LNCAP (cell line): ENCODE results near the gene STAG1.

Experiments used
- TF ChIP-seq, protein P1 (sequence below): fragments of 450-650 bp; IDR thresholded peaks from 2 replicates; pipeline ENCODE4 v1.5.1; 2017; ENCODE audit warnings: mild to moderate bottlenecking

Gene STAG1

DNA sequence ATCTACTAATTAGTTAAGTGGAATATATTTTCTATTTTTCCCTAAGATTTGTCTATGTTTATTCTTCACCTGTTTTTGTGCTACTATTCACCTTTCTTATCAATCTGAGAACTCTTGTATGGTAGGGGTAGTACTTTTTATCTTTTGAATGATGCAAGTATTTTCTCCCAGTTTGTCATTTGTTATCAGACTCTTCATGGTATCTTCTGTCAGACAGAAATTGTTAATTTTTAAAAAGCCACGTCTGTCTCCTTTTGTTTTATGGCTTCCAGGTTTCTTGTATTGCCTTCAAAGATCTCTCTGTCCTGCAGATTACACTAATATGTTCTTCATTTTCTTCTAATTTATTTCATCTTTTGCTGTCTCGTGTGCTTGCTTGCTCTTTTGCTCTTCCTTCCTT lies 317.7 kb downstream of the STAG1 start:
- TF ChIP-seq, protein P1, sequence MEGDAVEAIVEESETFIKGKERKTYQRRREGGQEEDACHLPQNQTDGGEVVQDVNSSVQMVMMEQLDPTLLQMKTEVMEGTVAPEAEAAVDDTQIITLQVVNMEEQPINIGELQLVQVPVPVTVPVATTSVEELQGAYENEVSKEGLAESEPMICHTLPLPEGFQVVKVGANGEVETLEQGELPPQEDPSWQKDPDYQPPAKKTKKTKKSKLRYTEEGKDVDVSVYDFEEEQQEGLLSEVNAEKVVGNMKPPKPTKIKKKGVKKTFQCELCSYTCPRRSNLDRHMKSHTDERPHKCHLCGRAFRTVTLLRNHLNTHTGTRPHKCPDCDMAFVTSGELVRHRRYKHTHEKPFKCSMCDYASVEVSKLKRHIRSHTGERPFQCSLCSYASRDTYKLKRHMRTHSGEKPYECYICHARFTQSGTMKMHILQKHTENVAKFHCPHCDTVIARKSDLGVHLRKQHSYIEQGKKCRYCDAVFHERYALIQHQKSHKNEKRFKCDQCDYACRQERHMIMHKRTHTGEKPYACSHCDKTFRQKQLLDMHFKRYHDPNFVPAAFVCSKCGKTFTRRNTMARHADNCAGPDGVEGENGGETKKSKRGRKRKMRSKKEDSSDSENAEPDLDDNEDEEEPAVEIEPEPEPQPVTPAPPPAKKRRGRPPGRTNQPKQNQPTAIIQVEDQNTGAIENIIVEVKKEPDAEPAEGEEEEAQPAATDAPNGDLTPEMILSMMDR: no peak

DNA sequence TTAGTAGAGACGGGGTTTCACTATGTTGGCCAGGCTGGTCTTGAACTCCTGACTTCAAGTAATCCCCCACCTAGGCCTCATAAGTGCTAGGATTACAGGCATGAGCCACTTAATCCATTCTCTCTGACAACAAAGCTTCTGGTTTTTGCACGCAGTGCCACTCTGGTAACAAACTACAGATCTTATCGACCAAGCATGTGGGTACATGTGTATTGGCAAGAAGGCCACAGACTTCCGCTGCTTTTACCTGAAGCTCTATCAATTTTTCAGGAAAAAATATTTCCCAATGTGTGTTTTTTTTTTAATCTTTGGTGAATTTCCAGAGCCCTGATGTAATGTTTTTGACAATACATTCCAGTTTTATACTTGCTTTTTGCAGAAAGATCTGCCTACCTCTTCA lies 319.5 kb downstream of the STAG1 start:
- TF ChIP-seq, protein P1: no peak

DNA sequence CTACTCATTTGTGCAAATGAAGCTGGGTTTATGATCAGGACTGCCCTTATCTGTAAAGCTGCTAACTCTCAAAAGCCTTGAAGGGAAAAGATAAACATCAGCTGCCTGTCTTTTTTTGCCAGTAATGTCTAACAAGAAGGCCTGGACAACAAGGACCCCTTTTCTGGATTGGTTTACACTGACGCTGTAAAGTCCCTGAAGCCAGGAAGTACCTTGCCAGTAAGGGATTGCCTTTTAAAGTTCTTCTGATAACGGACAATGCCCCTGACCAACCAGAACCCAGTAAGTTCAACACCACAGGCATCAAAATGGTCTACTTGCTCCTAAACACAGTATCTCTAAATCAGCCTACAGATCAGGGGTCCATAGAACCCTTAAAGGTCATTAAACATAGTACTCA lies 324.0 kb downstream of the STAG1 start:
- TF ChIP-seq, protein P1: no peak

DNA sequence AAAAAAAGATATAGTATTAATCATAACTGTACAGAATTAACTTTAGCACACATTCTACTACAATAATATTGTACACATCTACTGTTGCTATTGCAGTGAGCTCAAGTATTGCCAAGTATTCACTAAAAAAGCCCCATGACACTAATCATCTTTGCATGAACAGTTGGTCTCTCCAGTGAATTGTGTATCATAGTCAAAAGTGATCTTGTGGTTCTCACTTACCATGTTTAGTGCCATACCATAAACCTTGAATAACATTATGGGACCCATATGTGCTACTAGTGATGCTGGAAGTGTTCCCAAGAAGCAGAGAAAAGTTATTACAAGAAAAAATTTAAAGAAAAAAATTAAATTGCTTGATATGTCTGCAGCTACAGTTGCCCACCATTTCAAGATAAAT lies 324.9 kb downstream of the STAG1 start:
- TF ChIP-seq, protein P1: no peak

DNA sequence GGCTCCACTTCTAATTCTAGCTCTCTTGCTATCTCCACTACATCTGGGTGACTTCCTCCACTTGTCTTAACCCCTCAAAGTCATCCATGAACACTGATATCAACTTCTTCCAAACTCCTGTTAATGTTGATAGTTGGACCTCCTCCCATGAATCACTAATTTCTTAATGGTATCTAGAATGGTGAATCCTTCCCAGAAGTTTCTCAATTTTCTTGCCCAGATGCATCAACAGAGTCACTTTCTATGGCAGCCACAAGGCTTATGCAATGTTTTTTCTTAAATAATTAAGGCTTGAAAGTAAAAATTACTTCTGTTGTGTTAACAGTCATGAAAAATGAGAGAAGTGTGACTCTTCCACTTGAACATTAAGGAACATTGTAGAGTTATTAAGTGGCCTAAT lies 337.7 kb downstream of the STAG1 start:
- TF ChIP-seq, protein P1: no peak

DNA sequence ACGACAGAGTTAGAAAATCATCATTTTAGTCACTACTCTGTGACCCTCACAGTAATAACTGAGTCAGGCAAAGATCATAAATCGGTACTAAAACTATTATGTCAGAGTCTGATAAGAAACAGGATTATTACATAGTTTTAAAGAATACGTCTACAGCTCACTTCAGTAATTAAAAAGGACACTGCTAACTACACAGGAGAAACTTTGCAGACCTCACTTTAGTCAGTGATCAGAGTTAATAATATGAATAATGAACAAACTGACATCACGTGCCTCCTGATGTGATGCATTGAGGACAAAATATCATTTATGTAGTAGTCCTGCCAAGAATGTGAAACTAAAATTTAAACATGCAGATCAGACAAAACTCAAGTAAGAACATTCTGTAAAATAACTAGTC lies 339.9 kb downstream of the STAG1 start:
- TF ChIP-seq, protein P1: no peak

DNA sequence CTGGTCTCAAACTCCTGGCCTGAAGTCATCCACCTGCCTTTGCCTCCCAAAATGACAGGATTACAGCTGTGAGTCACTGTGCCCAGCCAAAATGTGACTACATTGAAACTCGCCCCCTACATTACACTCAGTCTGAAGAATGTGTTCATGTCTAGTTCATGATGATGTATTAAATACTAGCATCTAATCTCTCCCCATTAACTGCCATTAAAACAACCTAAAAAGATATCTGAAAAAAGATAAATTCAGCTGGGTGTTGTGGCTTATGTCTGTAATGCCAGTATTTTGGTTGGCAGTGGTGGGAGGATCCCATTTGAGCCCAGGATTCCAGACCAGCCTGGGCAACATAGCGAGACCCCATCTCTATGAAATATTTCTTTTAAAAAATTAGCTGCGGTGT lies 342.6 kb downstream of the STAG1 start:
- TF ChIP-seq, protein P1: no peak

DNA sequence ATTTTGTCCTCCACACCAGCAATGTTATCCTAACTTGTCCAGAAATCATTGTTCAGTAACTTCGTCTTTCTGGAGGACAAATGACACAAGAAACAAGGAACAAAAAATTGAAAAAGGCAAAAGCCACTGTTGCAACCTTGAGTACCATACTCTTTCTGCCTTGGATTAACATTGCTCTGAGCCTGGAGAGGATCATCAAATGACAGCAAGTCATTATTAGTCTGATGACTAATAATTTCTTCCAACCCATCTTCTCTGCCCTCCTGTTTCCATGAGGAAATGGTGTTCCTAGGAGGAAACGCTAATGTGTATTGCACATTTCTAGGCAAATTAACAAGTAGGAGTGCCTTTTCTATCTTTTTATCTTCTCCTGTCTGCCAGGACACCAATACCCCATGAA lies 348.1 kb downstream of the STAG1 start:
- TF ChIP-seq, protein P1: no peak
